DND-41 (cell line): ENCODE measurements around the gene SP140L.

ENCODE experiments used
- ATAC-seq: fragments of 200-7000 bp; cut with Tn5 transposase; 3 replicates; pipeline ENCODE4 v1.9.1; 2021; ENCODE audit warnings: low read depth; ENCODE audit not compliant: insufficient read depth
- DNase-seq: peaks from one replicate; pipeline ENCODE4 v3.0.0-alpha.2; 2020
- H2AFZ ChIP-seq: 2 replicates; pipeline ENCODE4 v1.6.0; 2012; ENCODE audit warnings: low read depth, low read length
- H3K27ac ChIP-seq: 2 replicates; pipeline ENCODE4 v1.5.1; 2012; ENCODE audit warnings: low read length, inconsistent platforms
- H3K27me3 ChIP-seq: fragments of 200-600 bp; sonication (generic); 2 replicates; pipeline ENCODE4 v1.6.0; 2012; ENCODE audit warnings: low read length, mild to moderate bottlenecking, inconsistent platforms; ENCODE audit not compliant: insufficient read depth, poor library complexity
- H3K36me3 ChIP-seq: 2 replicates; pipeline ENCODE4 v1.5.1; 2012; ENCODE audit warnings: low read length, inconsistent platforms; ENCODE audit not compliant: insufficient read depth
- H3K4me1 ChIP-seq: 2 replicates; pipeline ENCODE4 v1.5.1; 2012; ENCODE audit warnings: mild to moderate bottlenecking, low read length; ENCODE audit not compliant: insufficient read depth
- H3K4me2 ChIP-seq: 2 replicates; pipeline ENCODE4 v1.6.0; 2012; ENCODE audit warnings: mild to moderate bottlenecking, moderate library complexity, low read length, inconsistent platforms; ENCODE audit not compliant: insufficient read depth
- H3K4me3 ChIP-seq, 2 experiments: fragments of 200-600 bp in 1 of 2; shearing (Covaris generic) in 1 of 2; 2 replicates each; pipeline ENCODE4 v1.5.1; 2012 to 2016; ENCODE audit warnings: inconsistent platforms in 2 of 2, low read length in 2 of 2, mild to moderate bottlenecking in 2 of 2, low read depth in 1 of 2, moderate library complexity in 1 of 2
- H3K79me2 ChIP-seq: 2 replicates; pipeline ENCODE4 v1.6.0; 2012; ENCODE audit warnings: low read length, inconsistent platforms; ENCODE audit not compliant: insufficient read depth
- H3K9ac ChIP-seq: 2 replicates; pipeline ENCODE4 v1.6.0; 2012; ENCODE audit warnings: low read depth, mild to moderate bottlenecking, inconsistent platforms, low read length, moderate library complexity
- H3K9me3 ChIP-seq: 2 replicates; pipeline ENCODE4 v1.5.1; 2012; ENCODE audit warnings: low read length, moderate library complexity, mild to moderate bottlenecking, inconsistent platforms; ENCODE audit not compliant: insufficient read depth, severe bottlenecking
- H4K20me1 ChIP-seq: 2 replicates; pipeline ENCODE4 v1.6.0; 2012; ENCODE audit warnings: low read length; ENCODE audit not compliant: insufficient read depth
- CTCF ChIP-seq: IDR thresholded peaks from 2 replicates; pipeline ENCODE4 v1.5.1; 2012; ENCODE audit warnings: borderline replicate concordance, low read length, moderate library complexity, mild to moderate bottlenecking; ENCODE audit not compliant: poor library complexity, severe bottlenecking; ENCODE audit errors: extremely low read depth
- EZH2 ChIP-seq: IDR thresholded peaks from 3 replicates; pipeline ENCODE4 v1.6.1; 2012; ENCODE audit warnings: borderline replicate concordance, low read depth, mild to moderate bottlenecking, moderate library complexity, low read length, inconsistent platforms; ENCODE audit not compliant: severe bottlenecking

The SP140L gene

GRCh38 chr2:230305416-230306275 is 21.3 kb upstream of the SP140L start:
- no peak overlapping the region for H2AFZ ChIP-seq
- H3K9me3 ChIP-seq: peaks cover 17% of the 10 kb centered on the region
- no peak for ATAC-seq

GRCh38 chr2:230306474-230306873 is 20.5 kb upstream of the SP140L start:
- H3K27ac ChIP-seq: no peak overlapping the region
- ATAC-seq: no peak
- no peaks in the 10 kb centered on the region for H3K4me1 ChIP-seq
- H3K79me2 ChIP-seq: no peaks in the 10 kb centered on the region
- H3K4me2 ChIP-seq: no peak overlapping the region
- no peaks in the 10 kb centered on the region for H3K27me3 ChIP-seq
- H3K4me3 ChIP-seq: no peak overlapping the region
- no peaks in the 10 kb centered on the region for H4K20me1 ChIP-seq
- no peak for DNase-seq
- H3K9me3 ChIP-seq: peaks cover 17% of the 10 kb centered on the region
- TF ChIP-seq CTCF: no peak
- TF ChIP-seq EZH2: no peak
- no peak overlapping the region for H3K9ac ChIP-seq
- H3K36me3 ChIP-seq: no peaks in the 10 kb centered on the region
- H2AFZ ChIP-seq: no peak overlapping the region

More at GRCh38 chr2:230305416-230306275, 21.3 kb upstream of the SP140L start:
- H3K9ac ChIP-seq: no peak overlapping the region
- no peaks in the 10 kb centered on the region for H3K79me2 ChIP-seq
- H3K27me3 ChIP-seq: no peaks in the 10 kb centered on the region
- no peak overlapping the region for H3K4me2 ChIP-seq
- DNase-seq: no peak
- TF ChIP-seq CTCF: no peak
- no peaks in the 10 kb centered on the region for H3K36me3 ChIP-seq
- H3K27ac ChIP-seq: no peak overlapping the region
- H3K4me1 ChIP-seq: no peaks in the 10 kb centered on the region
- H4K20me1 ChIP-seq: no peaks in the 10 kb centered on the region
- H3K4me3 ChIP-seq: no peak overlapping the region

GRCh38 chr2:230307485-230307884 is 19.5 kb upstream of the SP140L start:
- H3K4me2 ChIP-seq: no peak overlapping the region
- ATAC-seq: no peak; the same call in 2 of the 3 replicates
- H3K4me1 ChIP-seq: no peaks in the 10 kb centered on the region
- H4K20me1 ChIP-seq: no peaks in the 10 kb centered on the region
- no peak overlapping the region for H3K27ac ChIP-seq
- no peaks in the 10 kb centered on the region for H3K27me3 ChIP-seq
- TF ChIP-seq EZH2: no peak
- TF ChIP-seq CTCF: no peak
- no peak overlapping the region for H2AFZ ChIP-seq
- no peak overlapping the region for H3K4me3 ChIP-seq
- H3K36me3 ChIP-seq: no peaks in the 10 kb centered on the region
- H3K9ac ChIP-seq: no peak overlapping the region
- peaks cover 17% of the 10 kb centered on the region for H3K9me3 ChIP-seq
- no peak for DNase-seq
- no peaks in the 10 kb centered on the region for H3K79me2 ChIP-seq
